Hepatocyte (in vitro differentiated cells): Measurements from ENCODE around the gene FOXRED2. TPM values are rescaled to one million over a fixed set of nuclear protein-coding genes. Genes with fewer than 3 reads are reported as not detected.

ENCODE experiments used
- DNase-seq: peaks from one replicate; pipeline ENCODE4 v3.0.0-alpha.2; 2016; ENCODE audit warnings: low spot score
- H2AFZ ChIP-seq: fragments of 200-600 bp; sonication (generic); 2 replicates; pipeline ENCODE4 v1.6.0; 2016; ENCODE audit warnings: antibody characterized with exemption, mild to moderate bottlenecking
- H3K27ac ChIP-seq: fragments of 200-600 bp; sonication (generic); 2 replicates; pipeline ENCODE4 v1.5.1; 2016; ENCODE audit warnings: mild to moderate bottlenecking
- H3K27me3 ChIP-seq: fragments of 200-600 bp; sonication (generic); 2 replicates; pipeline ENCODE4 v1.6.1; 2016
- H3K36me3 ChIP-seq: fragments of 200-600 bp; sonication (generic); replicated peaks from 2 replicates; pipeline ENCODE4 v1.5.1; 2016; ENCODE audit warnings: low read depth; ENCODE audit not compliant: insufficient read depth
- H3K4me1 ChIP-seq: fragments of 200-600 bp; sonication (generic); 2 replicates; pipeline ENCODE4 v1.5.1; 2016; ENCODE audit warnings: mild to moderate bottlenecking, moderate library complexity; ENCODE audit not compliant: insufficient read depth
- H3K4me2 ChIP-seq: fragments of 200-600 bp; sonication (generic); 2 replicates; pipeline ENCODE4 v1.6.0; 2016
- H3K4me3 ChIP-seq: fragments of 200-600 bp; sonication (generic); 2 replicates; pipeline ENCODE4 v1.5.1; 2016; ENCODE audit warnings: mild to moderate bottlenecking
- H3K79me2 ChIP-seq: fragments of 200-600 bp; sonication (generic); 2 replicates; pipeline ENCODE4 v1.6.0; 2017; ENCODE audit warnings: mild to moderate bottlenecking
- H3K9me2 ChIP-seq: fragments of 200-600 bp; sonication (generic); replicated peaks from 2 replicates; pipeline ENCODE4 v1.6.0; 2017; ENCODE audit warnings: mild to moderate bottlenecking; ENCODE audit not compliant: insufficient read depth
- H3K9me3 ChIP-seq: fragments of 200-600 bp; sonication (generic); 2 replicates; pipeline ENCODE4 v1.5.1; 2016; ENCODE audit warnings: low read depth, mild to moderate bottlenecking
- H4K20me1 ChIP-seq: fragments of 200-600 bp; sonication (generic); 2 replicates; pipeline ENCODE4 v1.6.0; 2016; ENCODE audit warnings: mild to moderate bottlenecking; ENCODE audit not compliant: insufficient read depth, poor library complexity, severe bottlenecking
- EZH2 ChIP-seq: fragments of 200-600 bp; sonication (generic); IDR thresholded peaks from 2 replicates; pipeline ENCODE4 v1.6.1; 2016; ENCODE audit warnings: antibody characterized with exemption, mild to moderate bottlenecking, borderline replicate concordance
- EZH2phosphoT487 ChIP-seq: fragments of 200-600 bp; sonication (generic); IDR thresholded peaks from one replicate; pipeline ENCODE4 v1.6.1; 2018; ENCODE audit warnings: antibody characterized with exemption, mild to moderate bottlenecking, low read depth, moderate library complexity; ENCODE audit not compliant: unreplicated experiment, severe bottlenecking
- WGBS: methylation state at CpG from one replicate; pipeline ENCODE4 v1.1.6; 2016; ENCODE audit warnings: low lambda C conversion rate; ENCODE audit errors: missing lambda C conversion rate; 5-methylcytosine and 5-hydroxymethylcytosine counted together
- polyA plus RNA-seq: library from polyadenylated mRNA; unstranded; fragments of >200 nt; fragmentation: Nextera tagmentation; extraction: Ambion mirVana; gene quantifications from 2 replicates; pipeline ENCODE4 v1.2.1, GENCODE V29; 2016
- total RNA-seq: library from RNA; depleted of rRNA; stranded (reverse); fragments of >200 nt; gene quantifications from 2 replicates; pipeline ENCODE4 v1.2.3, GENCODE V29; 2014
- TF ChIP-seq, protein P1 (sequence below): fragments of 200-600 bp; sonication (generic); IDR thresholded peaks from 2 replicates; pipeline ENCODE4 v1.5.1; 2016; ENCODE audit warnings: antibody characterized with exemption, mild to moderate bottlenecking; ENCODE audit not compliant: poor library complexity

Gene FOXRED2
- total and polyA plus RNA-seq, 2 experiments from 2014 or later: 7.7 to 8.5 TPM

DNA sequence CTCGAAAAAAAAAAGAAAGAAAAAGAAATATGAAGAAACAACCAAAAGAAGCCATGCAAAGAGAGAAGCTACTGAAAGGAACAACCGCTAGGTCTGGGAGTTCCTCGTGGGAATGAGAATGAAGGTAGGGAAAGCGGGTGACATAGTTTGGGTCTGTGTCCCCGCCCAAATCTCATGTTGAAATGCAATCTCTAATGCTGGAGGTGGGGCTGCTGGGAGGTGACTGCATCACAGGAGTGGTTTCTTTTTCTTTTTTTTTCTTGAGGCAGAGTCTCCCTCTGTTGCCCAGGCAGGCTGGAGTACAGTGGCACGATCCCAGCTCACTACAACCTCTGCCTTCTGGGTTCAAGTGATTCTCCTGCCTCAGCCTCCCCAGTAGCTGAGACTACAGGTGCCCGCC is 15.7 kb downstream of the FOXRED2 start:
- Histone ChIP-seq H3K4me2 (no peak overlapping the region), H3K27ac (no peak overlapping the region), H3K27me3 (no peaks in the 10 kb centered on the region), H3K9me3 (no peaks in the 10 kb centered on the region), H4K20me1 (no peaks in the 10 kb centered on the region), H3K36me3 (no peaks in the 10 kb centered on the region), H3K4me1 (no peaks in the 10 kb centered on the region), H3K9me2 (no peaks in the 10 kb centered on the region), H3K4me3 (no peak overlapping the region), H2AFZ (no peak overlapping the region), H3K79me2 (no peaks in the 10 kb centered on the region)
- WGBS: 94% methylated on average over 7 of the region's 7 CpGs
- TF ChIP-seq EZH2 (no peak), EZH2phosphoT487 (no peak)
- TF ChIP-seq, protein P1, sequence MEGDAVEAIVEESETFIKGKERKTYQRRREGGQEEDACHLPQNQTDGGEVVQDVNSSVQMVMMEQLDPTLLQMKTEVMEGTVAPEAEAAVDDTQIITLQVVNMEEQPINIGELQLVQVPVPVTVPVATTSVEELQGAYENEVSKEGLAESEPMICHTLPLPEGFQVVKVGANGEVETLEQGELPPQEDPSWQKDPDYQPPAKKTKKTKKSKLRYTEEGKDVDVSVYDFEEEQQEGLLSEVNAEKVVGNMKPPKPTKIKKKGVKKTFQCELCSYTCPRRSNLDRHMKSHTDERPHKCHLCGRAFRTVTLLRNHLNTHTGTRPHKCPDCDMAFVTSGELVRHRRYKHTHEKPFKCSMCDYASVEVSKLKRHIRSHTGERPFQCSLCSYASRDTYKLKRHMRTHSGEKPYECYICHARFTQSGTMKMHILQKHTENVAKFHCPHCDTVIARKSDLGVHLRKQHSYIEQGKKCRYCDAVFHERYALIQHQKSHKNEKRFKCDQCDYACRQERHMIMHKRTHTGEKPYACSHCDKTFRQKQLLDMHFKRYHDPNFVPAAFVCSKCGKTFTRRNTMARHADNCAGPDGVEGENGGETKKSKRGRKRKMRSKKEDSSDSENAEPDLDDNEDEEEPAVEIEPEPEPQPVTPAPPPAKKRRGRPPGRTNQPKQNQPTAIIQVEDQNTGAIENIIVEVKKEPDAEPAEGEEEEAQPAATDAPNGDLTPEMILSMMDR: no peak
- DNase-seq: peak; percentile 2

DNA sequence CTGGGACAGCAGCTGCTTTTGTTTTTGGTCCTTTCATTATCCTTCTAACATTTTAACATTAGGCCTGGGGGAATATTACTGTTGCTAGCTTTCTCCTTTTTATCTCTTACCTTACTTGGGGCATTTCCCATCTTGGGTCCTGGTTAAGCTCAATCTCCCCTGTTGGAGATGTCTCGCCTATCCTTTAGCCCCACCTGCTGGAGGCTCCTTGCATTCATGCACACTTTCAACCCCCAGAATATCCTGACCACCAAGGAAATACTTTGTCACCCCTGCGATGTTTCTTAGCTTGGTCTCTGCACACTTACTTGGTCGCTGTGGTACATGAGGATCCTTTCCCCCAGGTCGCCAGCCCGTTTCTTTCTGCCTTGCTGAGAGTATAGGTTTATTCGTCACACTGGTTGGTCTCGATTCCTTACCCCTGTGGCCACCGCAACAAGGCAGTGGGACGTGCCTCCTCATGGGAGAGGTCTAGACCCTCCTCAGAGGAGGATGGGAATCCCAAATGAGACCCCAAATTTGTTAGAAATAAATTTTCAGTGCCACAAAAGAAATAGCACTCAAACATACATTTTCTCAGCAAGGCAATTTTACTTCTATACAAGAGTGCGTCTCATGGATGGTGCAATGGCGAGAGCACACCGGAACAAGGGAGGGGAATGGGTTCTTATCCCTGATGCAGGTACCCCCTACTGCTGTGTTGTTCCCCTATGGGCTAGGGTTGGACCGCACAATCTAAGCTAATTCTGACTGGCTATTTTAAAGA is 20.0 kb downstream of the FOXRED2 start:
- Histone ChIP-seq H3K79me2 (no peaks in the 10 kb centered on the region), H3K4me1 (no peaks in the 10 kb centered on the region), H4K20me1 (no peaks in the 10 kb centered on the region), H2AFZ (no peak overlapping the region), H3K27ac (no peak overlapping the region), H3K36me3 (no peaks in the 10 kb centered on the region), H3K27me3 (no peaks in the 10 kb centered on the region), H3K9me2 (no peaks in the 10 kb centered on the region), H3K4me2 (no peak overlapping the region), H3K4me3 (no peak overlapping the region), H3K9me3 (no peaks in the 10 kb centered on the region)
- 70% methylated on average over 13 of the region's 13 CpGs for WGBS
- DNase-seq: peak; percentile 80
- TF ChIP-seq, protein P1: peak; percentile 67
- TF ChIP-seq EZH2phosphoT487: no peak
- no peak for TF ChIP-seq EZH2

DNA sequence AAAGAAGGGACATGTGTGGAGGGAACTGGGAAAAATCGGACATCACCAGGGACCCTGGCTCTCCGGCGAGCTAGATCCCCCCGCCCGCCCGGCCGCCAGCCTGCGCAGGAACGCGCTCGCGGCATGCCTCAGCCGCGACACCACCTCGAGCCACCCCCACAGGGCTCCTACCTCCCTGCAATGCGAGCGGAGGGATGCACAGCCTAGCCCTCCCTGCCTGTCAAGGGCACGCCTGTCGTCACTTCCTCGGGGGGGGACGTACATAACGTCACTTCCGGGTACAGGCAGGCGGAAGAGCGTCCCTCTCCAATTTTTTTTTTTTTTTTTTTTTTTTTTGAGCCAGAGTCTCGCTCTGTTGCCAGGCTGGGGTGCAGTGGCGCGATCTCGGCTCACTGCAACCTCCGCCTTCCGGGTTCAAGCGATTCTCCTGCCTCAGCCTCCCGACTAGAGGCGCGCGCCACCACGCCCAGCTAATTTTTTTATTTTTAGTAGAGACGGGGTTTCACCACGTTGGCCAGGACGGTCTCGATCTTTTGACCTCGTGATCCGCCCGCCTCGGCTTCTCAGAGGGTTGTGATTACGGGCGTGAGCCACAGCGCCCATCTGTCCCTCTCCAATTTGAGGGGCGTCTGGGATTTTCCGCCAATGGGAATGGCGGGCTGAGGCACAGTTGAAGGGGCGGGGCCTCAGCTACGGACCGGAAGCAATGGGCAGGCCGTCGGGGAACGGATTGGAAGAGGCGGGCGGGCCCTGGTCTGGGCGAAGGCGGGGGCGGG is 25.3 kb downstream of the FOXRED2 start, which contains the start of gene TXN2:
TXN2 (minus strand) TSS at position 248 of the 776 bp plus-strand sequence. CDS start 803 bp downstream, outside the sequence.
- Histone ChIP-seq H3K27me3 (no peaks in the 10 kb centered on the region), H3K4me3 (peak within 1 kb of the TSS; percentile 83), H3K4me2 (peak within 1 kb of the TSS; percentile 83), H4K20me1 (no peaks in the 10 kb centered on the region), H3K9me3 (no peaks in the 10 kb centered on the region), H2AFZ (peak within 1 kb of the TSS; percentile 84), H3K4me1 (peaks cover 6% of the 10 kb centered on the region), H3K79me2 (peaks cover 20% of the 10 kb centered on the region), H3K27ac (peak within 1 kb of the TSS; percentile 99), H3K36me3 (no peaks in the 10 kb centered on the region), H3K9me2 (no peaks in the 10 kb centered on the region)
- WGBS: 2% methylated on average over 61 of the region's 62 CpGs
- peak; percentile 99 for DNase-seq
- TF ChIP-seq EZH2 (no peak), EZH2phosphoT487 (no peak)
- TF ChIP-seq, protein P1: no peak
